Measurements from ENCODE around the gene FOXI3. TPM values are rescaled to one million over a fixed set of nuclear protein-coding genes. Genes with fewer than 3 reads are reported as not detected.

Gene FOXI3
- total RNA-seq, 1 experiment from 2014 or later, result 1.7 TPM

DNA sequence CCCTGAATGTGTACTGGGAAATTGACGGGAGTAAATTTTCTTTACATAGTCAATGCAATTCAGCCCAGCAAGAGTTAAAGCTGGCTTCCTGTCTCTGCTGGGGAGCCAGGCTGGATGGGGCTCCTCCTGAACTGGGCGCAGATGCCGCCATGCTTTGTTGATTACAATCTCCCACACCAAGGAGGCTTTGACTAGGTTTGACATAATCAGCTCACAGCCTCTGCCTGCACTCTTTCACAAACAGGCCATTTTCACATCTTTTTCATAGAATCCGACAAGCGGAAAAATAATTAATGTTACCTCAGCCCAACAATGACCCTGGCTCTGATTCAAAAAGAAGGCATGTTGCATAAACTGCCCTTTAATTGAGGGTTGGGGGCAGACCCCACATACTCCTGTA, 54.3 kb downstream of the FOXI3 start:
- no peaks in the 10 kb centered on the region for H3K36me3 ChIP-seq (replicated peaks; ENCODE audit: control insufficient read depth, insufficient read depth, low read length)
- no peak overlapping the region for H3K4me3 ChIP-seq (ENCODE audit: insufficient read depth, low read depth, low read length)
- H3K27me3 ChIP-seq (ENCODE audit: control insufficient read depth, insufficient read depth, low read length), result no peaks in the 10 kb centered on the region
- no peak for DNase-seq

Other genes with a start within 250 kb of the FOXI3 start
- 13.8 and 23.0 TPM in 2 replicates for gene EIF2AK3, start 174.8 kb upstream of the FOXI3 start, total RNA-seq (2014; rRNA removed; shearing (Covaris generic))
- gene RPIA, start 239.0 kb upstream of the FOXI3 start, total RNA-seq (2014; rRNA removed; shearing (Covaris generic)), result 8.6 and 10.3 TPM in 2 replicates

Measured in H7 (cell line).